ENCODE results near the gene C1orf21.

Gene C1orf21

GRCh38 chr1:184387069-184387475 is 243 bp downstream of the C1orf21 start:
- DNase-seq (ENCODE audit: low spot score): no peak

GRCh38 chr1:184387476-184388318 is 868 bp downstream of the C1orf21 start:
- peak; percentile 24 for DNase-seq (ENCODE audit: low spot score)

DNA sequence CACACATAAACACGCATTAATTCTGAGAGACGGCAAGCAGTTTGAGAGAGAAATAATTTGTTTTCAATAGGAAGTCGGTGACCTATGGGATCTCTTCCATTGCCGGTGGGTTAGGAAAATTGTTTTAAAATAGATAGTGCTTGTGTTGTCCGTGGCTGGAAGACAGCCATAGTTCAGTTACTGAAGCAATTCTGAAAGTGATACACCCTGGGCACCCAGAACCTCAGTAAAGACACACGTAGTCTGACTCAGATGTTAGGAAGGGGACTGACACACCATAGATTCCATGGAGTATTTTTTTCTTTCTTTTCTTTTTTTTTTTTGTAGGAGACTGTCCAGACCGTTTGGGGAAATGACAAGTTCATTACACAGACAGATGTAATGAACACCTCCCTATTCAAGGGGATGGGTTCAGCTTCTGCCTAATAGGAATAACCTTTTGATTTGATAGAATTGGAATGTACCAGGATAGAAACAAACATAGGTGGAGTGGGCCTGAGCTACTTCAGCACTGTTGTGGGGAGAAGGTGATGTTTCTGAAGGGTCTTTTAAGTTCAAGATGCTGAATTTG is 1.6 kb downstream of the C1orf21 start:
- peak; percentile 26 for DNase-seq (ENCODE audit: low spot score)

DNA sequence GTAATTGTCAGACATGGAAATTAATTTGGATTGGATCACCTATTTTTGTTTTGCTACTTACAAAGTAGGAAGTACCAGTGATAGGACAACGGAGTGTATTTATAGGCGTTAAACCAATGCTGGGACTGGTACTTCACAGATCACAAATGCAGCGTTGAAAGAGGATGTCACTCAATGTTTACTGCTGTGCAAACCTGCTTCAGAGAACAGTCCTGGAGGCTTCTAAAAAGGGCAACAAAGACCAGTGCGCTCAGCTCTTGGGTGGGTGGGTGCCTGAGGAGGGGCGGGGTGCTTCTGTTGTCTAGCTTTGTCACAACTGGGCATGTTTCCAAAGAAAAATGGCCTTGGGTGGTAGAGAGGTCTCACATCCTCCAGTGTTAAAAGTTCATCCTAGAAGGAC is 2.1 kb downstream of the C1orf21 start:
- peak; percentile 17 for DNase-seq (ENCODE audit: low spot score)

DNA sequence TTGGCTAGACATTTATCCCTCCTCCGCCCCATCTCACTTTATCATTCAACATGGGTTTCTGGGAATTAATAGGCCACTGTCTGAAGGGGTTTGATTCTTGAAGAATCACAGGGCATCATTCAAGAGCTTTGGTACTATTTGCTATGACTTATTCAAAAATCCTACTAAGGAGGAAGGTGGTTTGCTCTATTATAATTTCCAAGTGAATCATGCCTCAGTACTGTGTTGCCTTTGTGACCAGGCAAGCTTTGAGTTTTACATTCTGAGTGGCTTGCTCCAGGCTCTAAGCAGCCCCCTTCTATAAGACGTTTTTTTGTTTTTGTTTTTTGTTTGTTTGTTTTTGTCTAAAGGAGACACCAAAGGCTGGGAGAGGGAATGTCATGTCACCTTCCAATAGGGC is 2.6 kb downstream of the C1orf21 start:
- DNase-seq (ENCODE audit: low spot score): no peak

DNA sequence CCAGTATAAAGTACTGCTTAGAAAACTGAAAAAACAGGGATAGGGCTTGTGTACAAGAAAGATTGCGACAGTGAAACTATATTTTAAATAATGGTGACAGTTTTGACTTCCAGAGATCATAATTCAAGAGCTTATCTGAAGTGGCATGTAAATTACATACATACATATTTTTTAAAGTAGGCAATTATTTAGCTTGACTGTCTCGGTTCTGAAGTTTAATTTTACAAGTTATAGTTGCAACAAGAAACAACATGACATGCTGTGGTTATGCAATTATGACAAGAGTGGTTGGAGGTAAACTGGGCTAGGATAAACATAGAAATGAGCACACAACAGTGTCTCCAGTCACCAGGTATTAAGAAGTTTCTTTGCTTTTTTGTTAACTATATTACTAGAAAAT is 4.1 kb downstream of the C1orf21 start:
- DNase-seq (ENCODE audit: low spot score): no peak

GRCh38 chr1:184392067-184392466 is 5.2 kb downstream of the C1orf21 start:
- DNase-seq (ENCODE audit: low spot score): no peak

DNA sequence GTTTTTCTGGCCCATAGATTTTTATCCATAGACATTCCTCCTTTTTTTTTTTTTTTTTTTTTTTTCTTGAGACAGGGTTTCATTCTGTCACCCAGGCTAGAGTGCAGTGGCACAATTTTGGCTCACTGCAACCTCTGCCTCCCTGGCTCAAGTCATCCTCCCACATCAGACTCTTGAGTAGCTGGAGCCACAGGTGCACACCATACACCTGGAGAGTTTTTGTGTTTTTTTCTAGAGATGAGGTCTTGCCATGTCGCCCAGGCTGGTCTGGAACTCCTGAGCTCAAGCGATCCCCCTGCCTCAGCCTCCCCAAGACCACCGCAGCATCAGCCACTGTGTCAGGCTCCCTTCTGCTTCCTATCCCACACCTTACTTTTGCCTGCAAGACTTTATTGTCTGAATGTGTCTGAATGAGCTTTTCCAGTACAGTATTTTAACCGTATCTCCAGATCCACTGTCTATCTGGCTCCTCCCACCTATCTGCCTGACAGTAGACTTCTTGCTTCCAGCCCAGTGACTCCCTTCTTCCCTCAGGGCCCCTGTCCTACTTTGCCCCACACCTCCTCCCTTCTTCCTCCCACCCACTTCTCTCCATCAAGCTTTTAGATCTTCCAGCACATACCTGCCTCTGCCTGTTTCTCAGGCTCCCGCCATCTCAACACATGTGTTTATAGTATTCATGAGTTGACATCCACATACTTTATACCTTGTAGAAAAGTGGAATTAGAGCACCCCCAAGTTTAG is 6.1 kb downstream of the C1orf21 start:
- DNase-seq (ENCODE audit: low spot score): no peak

DNA sequence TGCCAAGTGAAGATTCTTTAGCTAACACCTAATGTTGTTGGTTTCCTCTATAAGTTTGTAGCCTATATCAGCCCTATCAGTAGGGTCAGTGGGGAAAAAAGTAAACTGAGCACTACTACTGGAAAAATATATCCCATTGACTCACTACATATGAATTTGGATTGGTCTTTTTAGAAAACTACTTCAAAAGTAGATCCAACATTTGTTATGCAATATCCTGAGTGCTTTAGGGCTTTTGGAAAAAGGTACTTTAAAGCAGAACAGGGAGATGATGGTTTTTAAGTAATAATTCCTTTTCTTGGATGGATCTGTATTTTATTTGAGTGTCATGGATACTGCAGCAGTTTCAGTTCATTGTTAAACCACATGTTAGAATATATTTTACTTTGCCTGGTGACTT is 7.1 kb downstream of the C1orf21 start:
- DNase-seq (ENCODE audit: low spot score): no peak

- no peak for DNase-seq (ENCODE audit: low spot score)
Observed at GRCh38 chr1:184395370-184395769, 8.5 kb downstream of the C1orf21 start.

DNA sequence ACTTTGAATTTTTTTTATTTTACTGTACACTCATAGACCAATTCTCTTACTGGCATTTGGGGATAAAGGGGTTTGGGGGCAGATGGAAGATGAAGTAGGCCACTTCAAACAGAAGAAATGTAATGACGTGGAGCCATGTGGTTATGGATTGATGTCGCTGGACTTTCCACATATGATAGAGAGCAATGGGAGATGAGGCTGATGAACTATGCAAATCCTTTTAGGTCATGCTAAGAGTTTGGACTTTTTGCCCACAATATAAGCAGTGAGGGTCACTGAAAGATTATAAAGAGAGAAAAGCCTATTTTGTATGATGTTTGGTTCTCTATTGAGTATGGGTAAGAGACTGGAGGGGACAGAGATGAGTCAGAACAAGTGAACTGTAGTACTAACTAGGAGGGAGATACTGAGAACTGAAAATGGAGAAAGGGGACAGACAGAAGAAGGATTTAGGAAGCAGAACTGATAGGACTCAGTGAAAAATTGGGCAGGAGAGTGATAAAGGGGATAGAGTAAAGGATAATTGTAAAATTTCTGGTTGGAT is 9.2 kb downstream of the C1orf21 start:
- DNase-seq (ENCODE audit: low spot score): no peak

GRCh38 chr1:184399192-184399847 is 12.5 kb downstream of the C1orf21 start:
- DNase-seq (ENCODE audit: low spot score): no peak

DNA sequence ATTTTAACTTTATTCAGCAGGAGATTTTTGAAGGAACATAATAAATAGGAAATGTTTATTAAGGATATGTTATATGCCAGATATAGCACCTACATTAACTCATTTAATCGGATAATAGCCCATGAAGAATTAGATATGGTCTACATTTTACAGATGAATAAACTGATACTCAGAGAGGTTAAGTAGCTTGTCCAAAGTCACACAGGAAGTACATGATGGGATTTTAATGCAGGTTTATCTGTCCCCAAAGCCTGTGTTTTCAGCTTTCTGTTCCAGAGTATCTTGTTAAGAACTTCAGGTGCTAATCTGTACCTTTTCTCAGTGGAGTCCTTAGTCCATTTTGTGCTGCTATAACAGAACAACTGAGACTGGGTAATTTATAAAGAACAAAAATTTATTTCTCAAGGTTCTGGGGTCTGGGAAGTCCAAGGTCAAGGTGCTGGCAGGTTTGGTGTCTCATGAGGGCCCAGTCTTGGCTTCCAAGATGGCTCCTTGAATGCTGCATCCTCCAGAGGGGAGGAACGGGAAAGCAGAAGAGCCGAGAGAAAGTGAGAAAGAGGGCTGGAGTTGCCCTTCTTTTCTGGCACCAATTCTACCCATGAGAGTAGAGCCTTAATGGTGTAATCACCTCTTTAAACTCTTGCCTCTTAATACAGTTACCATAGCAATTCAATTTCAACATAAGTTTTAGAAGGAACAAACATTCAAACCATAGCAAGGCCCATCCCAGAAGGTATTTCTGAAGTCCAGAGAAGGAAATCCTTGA is 17.3 kb downstream of the C1orf21 start:
- DNase-seq (ENCODE audit: low spot score): no peak

DNA sequence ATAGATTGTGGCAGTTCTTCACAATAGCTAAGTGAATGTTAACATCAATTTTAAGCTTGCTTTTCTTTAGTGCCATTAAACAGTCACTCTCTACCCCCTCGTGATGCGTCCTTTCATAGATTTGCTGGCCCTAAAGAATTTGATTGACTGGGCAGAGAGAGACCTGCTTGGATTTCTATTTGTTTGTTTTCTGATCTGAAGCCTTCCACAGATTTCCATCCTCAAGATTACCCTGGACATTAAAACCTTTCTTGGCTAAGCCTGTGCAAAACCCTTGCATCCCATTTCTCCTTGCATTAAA is 17.8 kb downstream of the C1orf21 start:
- no peak for DNase-seq (ENCODE audit: low spot score)

DNA sequence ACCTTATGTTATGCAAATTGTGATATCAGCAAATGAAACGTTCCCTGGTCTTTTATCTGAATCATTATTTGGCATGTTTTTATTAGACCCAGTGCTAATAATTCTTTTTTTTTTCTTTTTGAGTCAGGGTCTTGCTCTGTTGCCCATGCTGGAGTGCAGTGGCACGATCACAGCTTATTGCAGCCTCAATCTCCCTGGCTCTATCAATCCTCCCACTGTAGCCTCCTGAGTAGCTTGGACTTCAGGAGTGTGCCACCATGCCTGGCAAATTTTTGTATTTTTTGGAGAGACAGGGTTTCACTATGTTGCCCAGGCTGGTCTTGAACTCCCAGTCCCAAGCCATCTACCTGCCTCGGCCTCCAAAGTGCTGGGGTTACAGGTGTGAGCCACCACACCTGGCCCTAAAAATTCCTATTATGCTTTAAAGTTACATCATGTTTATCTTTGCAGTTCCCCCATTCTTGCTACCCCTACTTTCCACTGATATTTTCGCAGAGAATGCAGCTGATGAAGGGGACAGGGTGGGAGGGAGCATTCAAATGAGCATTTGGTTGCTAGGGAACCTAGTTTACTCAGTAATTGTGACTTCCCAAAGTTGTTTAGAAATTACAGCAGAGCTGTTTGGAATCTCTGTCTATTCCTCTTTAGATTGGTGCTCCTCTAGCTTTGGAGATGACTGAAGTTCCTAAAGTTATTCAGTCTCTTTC is 18.4 kb downstream of the C1orf21 start:
- no peak for DNase-seq (ENCODE audit: low spot score)

DNA sequence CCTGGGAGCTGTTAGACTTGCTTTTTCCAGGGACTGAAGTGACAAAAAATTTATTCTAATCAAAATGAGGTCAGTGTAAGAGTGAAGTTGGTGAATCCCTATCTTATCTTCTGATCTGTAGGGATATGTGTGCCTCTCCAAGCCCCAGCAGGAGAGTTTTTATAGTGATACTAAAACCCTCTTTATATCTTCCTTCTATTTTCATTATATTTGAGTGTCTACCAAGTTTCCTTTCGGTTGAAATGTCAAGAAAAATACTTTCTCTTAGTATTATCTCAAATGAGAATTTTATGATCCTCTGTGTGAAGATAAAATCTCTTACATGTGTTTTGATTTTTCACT is 18.9 kb downstream of the C1orf21 start:
- DNase-seq (ENCODE audit: low spot score): no peak

DNA sequence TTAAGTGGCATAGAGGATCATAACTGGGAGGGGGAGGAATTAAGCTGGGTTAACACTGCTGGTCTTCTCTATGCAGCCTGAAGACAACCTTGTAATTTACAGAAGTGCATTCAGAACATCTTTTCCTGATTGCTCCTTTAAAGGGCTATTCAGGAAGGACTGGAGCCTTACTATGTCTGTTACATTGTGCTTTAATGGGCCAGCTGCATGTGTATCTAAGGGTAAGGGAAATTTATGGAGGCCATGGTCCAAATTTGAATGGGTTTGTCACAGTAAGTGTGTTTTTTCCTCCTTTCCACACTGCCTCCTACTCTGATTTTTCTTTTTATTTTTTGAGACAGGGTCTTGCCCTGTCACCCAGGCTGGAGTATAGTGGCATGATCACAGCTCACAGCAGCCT is 19.6 kb downstream of the C1orf21 start:
- no peak for DNase-seq (ENCODE audit: low spot score)

GRCh38 chr1:184407816-184408510 is 21.1 kb downstream of the C1orf21 start:
- no peak for DNase-seq (ENCODE audit: low spot score)

- DNase-seq (ENCODE audit: low spot score): no peak
Observed at GRCh38 chr1:184408580-184408979, 21.8 kb downstream of the C1orf21 start.

- no peak for DNase-seq (ENCODE audit: low spot score)
Observed at GRCh38 chr1:184409011-184409410, 22.2 kb downstream of the C1orf21 start.

DNA sequence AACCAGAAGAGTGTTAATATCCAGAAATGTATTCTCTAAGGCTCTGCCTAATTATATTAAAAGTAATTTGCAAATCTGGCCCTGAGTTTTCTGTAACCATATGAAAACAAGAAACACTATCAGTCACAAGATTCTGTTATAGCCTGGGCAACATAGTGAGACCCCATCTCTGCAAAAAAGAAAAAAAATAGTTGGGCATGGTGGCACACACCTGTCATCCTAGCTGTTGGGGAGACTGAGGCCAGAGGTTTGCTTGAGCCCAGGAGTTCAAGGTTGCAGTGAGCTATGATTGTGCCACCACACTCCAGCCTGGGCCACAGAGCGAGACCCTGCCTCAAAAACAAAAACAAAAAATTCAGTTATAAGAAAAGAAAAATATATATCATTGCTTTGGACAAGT is 25.6 kb downstream of the C1orf21 start:
- DNase-seq (ENCODE audit: low spot score): no peak

Data from pons (tissue), 1 donor.